SK-N-MC (cell line): Measurements from ENCODE around the gene C6orf141.

Source experiments
- EZH2 ChIP-seq: fragments of 200-600 bp; sonication (generic); IDR thresholded peaks from one replicate; pipeline ENCODE4 v1.6.1; 2017; ENCODE audit warnings: antibody characterized with exemption
- FOXP2 ChIP-seq: optimal IDR thresholded peaks from 2 replicates; pipeline ENCODE3; 2011; ENCODE audit warnings: mild to moderate bottlenecking, moderate library complexity; ENCODE audit not compliant: insufficient read depth; ENCODE audit errors: extremely low read length, control extremely low read depth
- POLR2AphosphoS5 ChIP-seq: IDR thresholded peaks from 2 replicates; pipeline ENCODE4 v1.6.1; 2012; ENCODE audit warnings: mild to moderate bottlenecking, low read depth, low read length, borderline replicate concordance

DNA sequence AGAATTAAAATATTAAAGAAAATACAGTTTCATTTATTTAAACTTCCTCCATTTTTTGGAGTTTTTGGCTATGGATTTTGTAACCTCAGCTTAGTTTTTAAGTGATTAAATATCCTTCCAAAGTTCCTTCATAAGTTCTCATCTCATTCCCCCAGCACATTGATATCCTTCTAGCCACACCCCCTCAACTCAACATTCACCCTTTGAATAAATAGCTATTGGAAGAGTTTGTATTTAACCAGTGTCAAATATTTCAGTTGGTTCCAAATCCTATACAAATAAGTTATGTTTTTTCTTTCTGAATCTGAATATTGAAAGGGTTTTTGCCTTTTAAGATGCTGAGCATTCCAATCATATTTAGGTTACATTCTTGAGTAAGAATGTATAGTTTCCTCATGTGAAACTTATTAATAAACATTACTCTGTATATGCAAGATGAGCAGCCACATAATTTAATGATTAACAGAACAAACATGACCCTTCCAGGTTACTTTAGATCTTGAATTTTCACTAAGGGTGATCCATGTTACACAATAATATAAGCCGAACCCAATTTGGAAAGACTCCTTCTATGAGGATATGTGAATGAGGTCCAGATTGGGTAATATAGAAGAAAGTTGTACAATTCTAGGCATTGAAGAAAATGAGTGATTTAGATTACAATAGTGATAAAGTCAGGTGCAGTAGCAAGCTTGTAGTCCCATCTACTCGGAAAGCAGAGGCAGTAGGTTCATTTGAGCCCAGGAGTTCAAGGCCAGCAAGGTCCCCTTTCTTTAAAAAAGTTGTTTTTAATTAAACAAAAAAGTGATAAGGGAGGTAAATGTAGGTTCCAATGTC is 37.1 kb upstream of the C6orf141 start:
- TF ChIP-seq EZH2 (no peak), POLR2AphosphoS5 (no peak), FOXP2 (no peak)
